Esophagus squamous epithelium (tissue), 5 donors: Measurements from ENCODE around the gene FOXL3. TPM values are rescaled to one million over a fixed set of nuclear protein-coding genes. Genes with fewer than 3 reads are reported as not detected.

Source experiments
- DNase-seq: peaks from one replicate; lab custom pipeline; 2025; lab: John Stamatoyannopoulos, UW
- H3K27ac ChIP-seq, 4 donors: fragments of 200-600 bp; sonication (generic); one replicate each; pipeline ENCODE4 v1.5.1; 2016 to 2019; ENCODE audit warnings: mild to moderate bottlenecking in 1 of 4
- H3K27me3 ChIP-seq, 4 donors: fragments of 200-600 bp; sonication (generic); 1 replicate in 3 of 4; 2 replicates in 1 of 4; pipeline versions ENCODE4 v1.5.1 to v1.6.0; 2017 to 2021; ENCODE audit warnings: antibody characterized with exemption in 1 of 4
- H3K36me3 ChIP-seq, 3 donors: fragments of 200-600 bp; sonication (generic); one replicate each; pipeline ENCODE4 v1.5.1; 2016 to 2019
- H3K4me1 ChIP-seq, 3 donors: fragments of 200-600 bp; sonication (generic); one replicate each; pipeline ENCODE4 v1.5.1; 2017 to 2019
- H3K4me3 ChIP-seq, 4 donors: fragments of 200-600 bp; sonication (generic); 1 replicate in 3 of 4; 2 replicates in 1 of 4; pipeline ENCODE4 v1.5.1; 2016 to 2019; ENCODE audit warnings: mild to moderate bottlenecking in 2 of 4, moderate library complexity in 1 of 4
- H3K9me3 ChIP-seq, 3 donors: fragments of 200-600 bp; sonication (generic); one replicate each; pipeline ENCODE4 v1.5.1; 2016 to 2019
- POLR2A ChIP-seq, 4 donors: fragments of 450-650 bp; IDR thresholded peaks; one replicate each; pipeline ENCODE4 v1.6.1; 2017; ENCODE audit warnings: antibody characterized with exemption in 4 of 4, mild to moderate bottlenecking in 4 of 4, moderate library complexity in 3 of 4
- WGBS, 2 donors: methylation state at CpG; one replicate each; pipeline ENCODE4 v1.1.5; 2018; 5-methylcytosine and 5-hydroxymethylcytosine counted together
- intact Hi-C: fragments of 100-400 bp; cut with DNase I; formaldehyde crosslinking; loops from one replicate; pipeline ENCODE4 v1.15.0; 2022
- total RNA-seq, 4 donors: library from RNA; depleted of rRNA; stranded (reverse); fragments of >200 nt; gene quantifications; one replicate each; pipeline ENCODE4 v1.1.0, GENCODE V29; 2016
- TF ChIP-seq, protein P1 (sequence below), 6 experiments: fragments of 450-650 bp in 4 of 6; fragments of 200-600 bp in 2 of 6; sonication (generic) in 2 of 6; IDR thresholded peaks; one replicate each; pipeline ENCODE4 v1.5.1; 2016 to 2019; ENCODE audit warnings: antibody characterized with exemption in 6 of 6, mild to moderate bottlenecking in 4 of 6, moderate library complexity in 4 of 6
- donor health status: DM: yes; HTN: yes; CAD: no.

The FOXL3 gene
- total RNA-seq, 4 donors from 2014 or later = not detected

DNA sequence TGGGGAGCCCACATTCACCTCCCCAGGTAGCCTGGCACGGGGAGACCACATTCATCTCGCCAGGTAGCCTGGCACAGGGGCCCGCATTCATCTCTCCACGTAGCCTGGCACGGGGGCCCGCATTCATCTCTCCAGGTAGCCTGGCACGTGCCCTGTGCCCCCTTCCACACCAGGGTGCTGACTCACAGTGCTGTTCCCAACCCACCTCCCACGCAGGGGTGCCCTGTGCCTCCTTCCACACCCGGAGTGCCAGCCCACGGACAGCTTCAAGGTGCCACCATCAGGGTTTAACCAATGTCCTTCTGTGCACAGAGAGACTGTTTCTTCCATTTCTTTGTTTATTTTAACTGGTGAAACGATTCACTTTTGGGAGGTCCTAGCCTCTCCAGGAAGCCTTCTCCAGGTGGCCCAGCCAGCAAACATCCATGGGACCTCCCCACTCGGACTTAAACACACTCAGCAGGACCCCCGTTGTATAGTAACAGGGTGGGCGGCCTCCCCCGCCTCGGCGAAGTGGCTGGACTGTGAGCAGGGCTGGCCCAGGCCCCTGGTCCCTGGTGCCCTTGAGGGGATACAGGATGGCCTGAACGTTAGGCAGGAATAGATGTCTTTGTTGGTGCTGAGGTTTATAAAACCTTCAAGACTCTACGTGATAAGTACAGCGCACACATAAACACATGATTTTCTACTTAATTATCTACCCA lies 41.1 kb upstream of the FOXL3 start:
- no peaks in the 10 kb centered on the region for H3K9me3 ChIP-seq
- WGBS, 2 donors = 80 to 89% methylated on average over 8 to 16 of the region's 20 CpGs
- TF ChIP-seq, protein P1, sequence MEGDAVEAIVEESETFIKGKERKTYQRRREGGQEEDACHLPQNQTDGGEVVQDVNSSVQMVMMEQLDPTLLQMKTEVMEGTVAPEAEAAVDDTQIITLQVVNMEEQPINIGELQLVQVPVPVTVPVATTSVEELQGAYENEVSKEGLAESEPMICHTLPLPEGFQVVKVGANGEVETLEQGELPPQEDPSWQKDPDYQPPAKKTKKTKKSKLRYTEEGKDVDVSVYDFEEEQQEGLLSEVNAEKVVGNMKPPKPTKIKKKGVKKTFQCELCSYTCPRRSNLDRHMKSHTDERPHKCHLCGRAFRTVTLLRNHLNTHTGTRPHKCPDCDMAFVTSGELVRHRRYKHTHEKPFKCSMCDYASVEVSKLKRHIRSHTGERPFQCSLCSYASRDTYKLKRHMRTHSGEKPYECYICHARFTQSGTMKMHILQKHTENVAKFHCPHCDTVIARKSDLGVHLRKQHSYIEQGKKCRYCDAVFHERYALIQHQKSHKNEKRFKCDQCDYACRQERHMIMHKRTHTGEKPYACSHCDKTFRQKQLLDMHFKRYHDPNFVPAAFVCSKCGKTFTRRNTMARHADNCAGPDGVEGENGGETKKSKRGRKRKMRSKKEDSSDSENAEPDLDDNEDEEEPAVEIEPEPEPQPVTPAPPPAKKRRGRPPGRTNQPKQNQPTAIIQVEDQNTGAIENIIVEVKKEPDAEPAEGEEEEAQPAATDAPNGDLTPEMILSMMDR (IDR thresholded peaks at IDR 0.05) = no peak
- TF ChIP-seq POLR2A (IDR thresholded peaks at IDR 0.05) = no peak
- intact Hi-C loops = no loop called here
- no peak for DNase-seq
- no peaks in the 10 kb centered on the region for H3K4me1 ChIP-seq
- H3K27ac ChIP-seq = no peak overlapping the region
- no peaks in the 10 kb centered on the region for H3K27me3 ChIP-seq
- peaks cover 0 to 94% (median 9%) of the 10 kb centered on the region in 3 donors for H3K36me3 ChIP-seq
- no peak overlapping the region for H3K4me3 ChIP-seq

DNA sequence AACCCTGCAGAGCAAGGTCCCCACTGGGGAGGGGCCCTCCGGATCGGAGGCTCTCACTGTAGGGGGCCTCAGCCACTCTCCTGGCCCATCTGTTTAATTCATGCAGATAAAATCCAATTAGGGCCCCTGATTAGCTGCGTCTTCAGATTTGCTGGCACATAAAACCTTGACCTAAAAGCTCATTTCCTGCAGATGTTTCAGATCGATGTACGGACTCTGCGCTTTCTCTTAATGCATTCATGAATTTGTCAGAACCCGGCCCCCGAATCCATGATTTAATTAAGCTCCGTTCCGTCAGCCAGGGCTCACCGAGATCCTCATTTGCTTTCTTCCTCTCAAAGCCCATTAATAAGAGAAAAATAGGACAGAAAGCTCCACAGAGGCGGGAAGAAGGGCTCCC lies 40.0 kb upstream of the FOXL3 start:
- intact Hi-C loops = no loop called here
- Histone ChIP-seq H3K27me3 (no peaks in the 10 kb centered on the region), H3K9me3 (no peaks in the 10 kb centered on the region), H3K4me1 (no peaks in the 10 kb centered on the region), H3K27ac (no peak overlapping the region), H3K4me3 (no peak overlapping the region), H3K36me3 (peaks cover 0 to 94% (median 9%) of the 10 kb centered on the region in 3 donors)
- TF ChIP-seq, protein P1 (IDR thresholded peaks at IDR 0.05) = no peak
- TF ChIP-seq POLR2A (IDR thresholded peaks at IDR 0.05) = no peak
- no peak for DNase-seq
- 83 to 87% methylated on average over 10 to 11 of the region's 12 CpGs for WGBS, 2 donors

DNA sequence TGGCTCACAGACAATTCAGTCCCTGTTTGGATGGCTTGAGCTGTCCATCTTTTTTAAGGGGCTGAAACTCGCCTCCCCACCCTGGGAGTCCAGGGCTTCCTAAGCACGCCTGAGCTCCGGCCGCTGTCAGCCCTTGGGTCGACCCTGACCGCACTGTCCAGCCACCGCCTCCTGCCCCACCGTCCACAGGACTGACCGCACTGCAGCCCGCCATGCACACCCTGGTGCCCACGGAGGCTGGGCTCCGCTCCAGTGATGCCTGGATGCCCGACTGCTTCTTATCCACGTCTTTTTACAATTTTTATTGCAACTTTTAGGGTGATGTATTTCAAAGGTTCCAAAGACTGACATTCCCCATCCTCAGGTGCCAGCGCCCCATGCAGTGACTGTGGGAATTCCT lies 39.4 kb upstream of the FOXL3 start:
- no peaks in the 10 kb centered on the region for H3K27me3 ChIP-seq
- no peak overlapping the region for H3K27ac ChIP-seq
- H3K36me3 ChIP-seq = peaks cover 0 to 93% (median 9%) of the 10 kb centered on the region in 3 donors
- H3K4me3 ChIP-seq = no peak overlapping the region
- WGBS, 2 donors = 86 to 95% methylated on average over 8 to 15 of the region's 15 CpGs
- no peaks in the 10 kb centered on the region for H3K9me3 ChIP-seq
- no peaks in the 10 kb centered on the region for H3K4me1 ChIP-seq
- no peak for DNase-seq
- TF ChIP-seq, protein P1 (IDR thresholded peaks at IDR 0.05) = no peak
- no peak for TF ChIP-seq POLR2A (IDR thresholded peaks at IDR 0.05)
- intact Hi-C loops = no loop called here

DNA sequence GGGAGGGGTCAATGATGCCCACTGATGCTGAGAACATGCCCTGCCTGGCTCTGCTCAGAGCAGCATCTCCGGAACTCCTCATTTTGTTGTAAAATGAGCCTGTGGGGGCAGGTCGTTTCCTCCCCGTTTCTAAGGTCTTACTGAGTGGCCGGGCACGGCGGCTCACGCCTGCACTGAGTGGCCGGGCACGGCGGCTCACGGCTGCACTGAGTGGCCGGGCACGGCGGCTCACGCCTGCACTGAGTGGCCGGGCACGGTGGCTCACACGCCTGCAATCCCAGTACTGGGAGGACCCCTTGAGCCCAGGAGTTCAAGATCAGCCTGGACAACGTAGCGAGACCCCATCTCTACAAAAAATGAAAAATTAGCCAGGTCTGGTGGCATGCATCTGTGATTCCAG lies 39.0 kb upstream of the FOXL3 start:
- intact Hi-C loops = no loop called here
- H3K36me3 ChIP-seq = peaks cover 0 to 96% (median 12%) of the 10 kb centered on the region in 3 donors
- H3K9me3 ChIP-seq = no peaks in the 10 kb centered on the region
- H3K4me1 ChIP-seq = no peaks in the 10 kb centered on the region
- TF ChIP-seq, protein P1 (IDR thresholded peaks at IDR 0.05) = no peak
- no peak for TF ChIP-seq POLR2A (IDR thresholded peaks at IDR 0.05)
- no peak for DNase-seq
- H3K4me3 ChIP-seq = no peak overlapping the region
- H3K27me3 ChIP-seq = no peaks in the 10 kb centered on the region
- WGBS, 2 donors = 100% methylated on average over 1 to 3 of the region's 20 CpGs
- H3K27ac ChIP-seq = no peak overlapping the region

DNA sequence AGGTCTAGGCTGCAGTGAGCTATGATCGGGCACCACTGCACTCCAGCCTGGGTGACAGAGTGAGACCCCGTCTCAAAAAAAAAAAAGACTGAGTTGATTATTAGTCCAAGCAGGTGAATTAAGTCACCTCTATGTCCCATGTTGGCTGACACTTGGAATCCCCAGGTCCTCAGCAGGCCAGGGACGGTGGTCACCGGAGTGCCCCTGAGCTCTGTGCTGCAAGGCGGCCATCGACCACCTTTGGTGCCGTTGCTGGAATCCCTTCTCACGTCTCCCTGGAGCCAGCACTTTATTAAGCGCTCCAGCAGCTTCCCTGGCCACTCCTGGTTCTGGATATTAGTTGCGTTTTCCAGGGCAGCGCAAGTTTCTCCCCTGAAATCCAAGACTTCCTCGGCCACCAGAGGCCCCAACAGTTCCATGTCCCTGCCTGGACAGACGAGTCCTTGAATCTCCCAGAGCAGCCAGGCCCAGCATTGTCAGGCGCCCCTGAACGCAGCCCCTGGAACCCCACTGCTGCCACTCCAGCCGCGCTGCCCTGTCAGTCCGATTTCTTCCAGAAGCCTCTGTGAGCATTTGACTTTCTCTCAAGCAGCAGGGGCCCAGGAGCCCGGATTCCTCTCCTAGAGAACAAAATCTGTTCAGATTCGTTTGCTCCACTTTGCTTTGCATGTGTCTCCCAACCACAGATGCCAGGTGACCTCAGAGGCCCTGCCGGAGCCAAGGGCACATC lies 38.4 kb upstream of the FOXL3 start:
- no peak for DNase-seq

More for the DNA sequence above, 38.4 kb upstream of the FOXL3 start:
- peaks cover 0 to 99% (median 16%) of the 10 kb centered on the region in 3 donors for H3K36me3 ChIP-seq
- TF ChIP-seq, protein P1 (IDR thresholded peaks at IDR 0.05) = no peak
- TF ChIP-seq POLR2A (IDR thresholded peaks at IDR 0.05) = no peak
- no peaks in the 10 kb centered on the region for H3K4me1 ChIP-seq
- H3K27me3 ChIP-seq = no peaks in the 10 kb centered on the region
- intact Hi-C loops = no loop called here
- no peak overlapping the region for H3K4me3 ChIP-seq
- H3K27ac ChIP-seq = no peak overlapping the region
- 79 to 86% methylated on average over 12 to 13 of the region's 21 CpGs for WGBS, 2 donors
- H3K9me3 ChIP-seq = no peaks in the 10 kb centered on the region
